DMS153 treated with DMSO at 0.1 percent for 48 hours (cell line): ENCODE results near the gene UCKL1.
"Not testable (repeated sequence)": the region's sequence is repeated elsewhere in the genome, so short reads cannot be mapped to it uniquely, and the experiment has no call there.

Source experiments
- DNase-seq: peaks from one replicate; lab custom pipeline; 2025; ENCODE audit not compliant: unreplicated experiment; lab: John Stamatoyannopoulos, UW

Gene UCKL1

DNA sequence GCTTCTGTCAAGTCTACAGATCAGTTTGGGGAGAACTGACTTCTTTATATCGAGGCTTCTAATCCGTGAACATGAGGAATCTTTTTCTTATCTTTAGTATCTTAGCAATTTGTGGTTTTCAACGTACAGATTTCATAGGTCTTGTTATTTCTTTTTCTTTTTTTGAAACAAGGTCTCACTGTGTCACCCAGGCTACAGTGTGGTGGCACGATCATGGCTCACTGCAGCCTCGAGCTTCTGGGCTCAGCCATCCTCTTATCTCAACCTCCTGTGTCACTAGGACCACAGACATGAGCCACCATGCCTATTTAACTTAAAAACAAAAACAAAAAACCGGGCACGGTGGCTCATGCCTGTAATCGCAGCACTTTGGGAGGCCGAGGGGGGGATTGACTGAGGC, 32.0 kb downstream of the UCKL1 start:
- no peak for DNase-seq

DNA sequence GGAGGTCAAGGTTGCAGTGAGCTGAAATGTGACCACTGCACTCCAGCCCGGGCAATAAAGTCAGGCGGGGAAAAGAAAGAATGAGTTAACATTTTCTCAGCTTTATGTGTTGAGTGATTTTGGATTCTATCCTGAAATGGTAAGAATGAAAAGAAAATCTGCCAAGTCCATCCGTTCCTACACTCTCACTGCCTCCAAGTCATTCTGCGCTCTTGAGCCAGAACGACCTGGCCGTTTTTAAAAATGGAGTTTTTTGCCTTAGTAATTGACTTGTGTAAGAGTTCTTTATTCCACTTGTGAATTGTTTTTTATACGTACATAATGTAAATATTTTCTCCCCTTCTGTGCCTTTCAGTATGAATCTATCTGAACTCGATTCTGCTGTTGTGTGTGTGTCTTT, 32.6 kb downstream of the UCKL1 start:
- no peak for DNase-seq

DNA sequence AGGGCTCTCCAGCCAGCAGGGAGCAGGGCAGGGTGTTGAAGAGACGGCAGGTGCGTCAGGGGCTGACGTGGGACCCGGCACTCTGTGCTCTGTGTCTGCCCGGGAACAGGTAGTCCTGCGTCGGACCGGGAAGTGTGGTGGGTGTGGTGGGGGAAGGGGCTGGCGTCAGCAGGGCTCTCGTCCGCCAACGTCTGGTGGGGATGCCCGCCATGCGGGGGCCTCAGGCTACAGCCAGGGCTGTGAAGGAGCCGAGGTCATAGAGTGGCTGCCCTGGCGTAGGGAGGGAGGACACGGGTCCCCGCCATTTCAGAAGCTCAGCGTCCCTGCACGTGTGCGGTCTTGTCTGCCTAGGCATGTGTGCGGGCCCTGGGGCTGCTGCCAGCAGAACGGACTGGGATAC, 36.0 kb downstream of the UCKL1 start:
- DNase-seq, result no peak

DNA sequence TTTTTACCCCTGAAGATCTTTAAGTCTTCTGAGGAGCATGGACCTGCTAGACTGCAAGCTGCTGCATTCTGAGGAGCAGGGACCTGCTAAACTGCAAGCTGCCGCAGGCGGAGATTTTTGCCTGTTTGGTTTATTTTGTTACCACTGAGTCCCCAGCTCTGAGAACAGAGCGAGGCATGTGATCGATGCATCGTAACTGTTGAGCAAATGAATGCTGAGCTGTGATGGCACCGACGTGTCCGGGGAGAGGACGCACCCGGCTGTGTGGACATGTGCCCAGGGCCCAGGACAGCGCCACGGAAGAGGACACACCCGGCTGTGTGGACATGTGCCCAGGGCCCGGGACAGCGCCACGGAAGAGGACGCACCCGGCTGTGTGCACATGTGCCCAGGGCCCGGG, 37.1 kb downstream of the UCKL1 start:
- DNase-seq, result no peak

DNA sequence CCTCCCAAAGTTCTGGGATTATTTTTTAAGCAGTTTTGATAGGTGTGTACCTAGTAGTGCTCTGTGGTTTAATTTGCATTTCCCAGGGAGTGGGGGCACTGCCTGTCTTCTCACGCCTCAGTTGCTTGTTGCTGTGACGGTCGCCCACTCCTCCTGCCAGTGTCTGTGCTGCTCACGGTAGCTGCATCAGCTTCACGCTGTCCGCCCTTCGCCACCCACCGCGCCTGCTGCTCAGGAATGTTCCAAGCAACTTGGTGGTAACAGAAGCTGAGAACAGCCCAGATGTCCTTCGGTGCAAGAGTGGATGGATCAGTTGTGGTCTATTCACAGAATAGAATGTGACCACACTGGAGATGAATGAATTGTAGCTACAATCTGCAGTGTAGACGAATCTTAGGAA, 38.4 kb downstream of the UCKL1 start:
- DNase-seq, result no peak

DNA sequence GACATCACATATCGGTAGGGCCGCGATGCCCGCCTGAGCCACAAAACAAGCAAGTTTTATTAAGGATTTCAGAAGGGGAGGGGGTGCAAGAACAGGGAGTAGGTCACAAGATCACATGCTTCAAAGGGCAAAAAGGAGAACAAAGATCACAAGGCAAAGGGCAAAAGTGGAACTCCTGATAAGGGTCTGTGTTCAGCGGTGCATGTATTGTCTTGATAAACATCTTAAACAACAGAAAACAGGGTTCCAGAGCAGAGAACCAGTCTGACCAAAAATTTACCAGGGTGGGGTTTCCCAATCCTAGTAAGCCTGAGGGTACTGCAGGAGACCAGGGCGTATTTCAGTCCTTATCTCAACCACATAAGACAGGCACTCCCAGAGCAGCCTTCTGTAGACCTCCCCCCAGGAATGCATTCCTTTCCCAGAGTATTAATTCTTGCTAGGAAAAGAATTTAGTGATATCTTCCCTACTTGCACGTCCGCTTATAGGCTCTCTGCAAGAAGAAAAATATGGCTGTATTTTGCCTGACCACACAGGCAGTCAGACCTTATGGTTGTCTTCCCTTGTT, 39.8 kb downstream of the UCKL1 start:
- not testable (repeated sequence) for DNase-seq

DNA sequence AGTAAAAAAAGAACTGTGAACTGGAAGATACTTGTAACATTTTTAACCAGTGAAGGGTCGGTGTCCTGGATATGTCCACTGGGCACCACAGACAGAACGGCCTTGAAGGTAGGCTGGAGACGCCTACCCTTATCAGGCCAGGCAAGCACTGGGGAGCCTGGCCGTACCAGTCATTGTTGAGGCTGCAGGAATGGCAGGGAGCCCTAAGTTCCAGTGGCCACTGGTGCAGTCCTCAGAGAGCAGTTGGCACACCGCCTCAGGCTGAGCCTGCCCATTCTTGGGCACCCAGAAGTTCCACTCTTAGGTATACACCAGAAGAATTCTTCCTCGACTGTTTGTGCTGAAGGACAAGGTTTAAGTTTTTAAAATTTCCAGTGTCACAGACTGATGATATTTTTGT, 40.7 kb downstream of the UCKL1 start:
- DNase-seq, result no peak

DNA sequence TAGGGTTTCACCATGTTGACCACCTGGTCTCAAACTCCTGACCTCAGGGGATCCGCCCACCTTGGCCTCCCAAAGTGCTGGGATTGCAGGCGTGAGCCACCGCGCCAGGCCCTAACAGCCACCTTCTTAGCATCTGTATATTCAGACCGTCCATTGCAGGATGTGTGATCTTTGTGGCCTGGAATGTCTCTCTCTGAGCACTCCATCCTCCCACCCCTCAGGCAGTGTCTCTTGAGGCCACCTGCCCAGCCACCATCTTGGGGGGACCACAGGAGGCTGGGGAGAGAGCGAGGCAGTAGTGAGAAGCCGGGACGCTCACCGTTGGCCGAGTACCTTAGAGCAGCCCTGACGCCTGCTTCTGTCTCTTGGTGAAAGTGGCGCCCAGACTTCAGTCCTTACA, 42.4 kb downstream of the UCKL1 start:
- DNase-seq, result no peak

DNA sequence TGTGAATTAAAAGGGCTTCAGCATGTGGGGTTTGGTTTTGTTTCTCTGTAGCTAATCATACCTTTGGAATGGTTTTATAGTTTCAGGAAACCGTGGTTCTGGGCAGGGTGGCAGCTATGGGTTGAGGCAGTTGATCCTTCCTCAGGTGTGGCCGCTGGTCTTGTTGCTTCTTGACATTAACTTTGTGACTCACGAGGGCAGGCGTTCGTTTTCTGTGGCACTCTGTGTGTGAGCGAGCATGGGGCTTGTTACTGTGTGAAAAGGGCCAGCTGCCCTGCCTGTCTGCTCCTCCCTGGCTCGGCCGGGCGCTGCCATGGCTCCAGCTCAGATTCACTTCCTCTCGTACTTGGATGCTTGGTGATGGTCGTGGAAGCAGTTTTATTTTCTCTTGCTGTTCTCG, 45.0 kb downstream of the UCKL1 start:
- no peak for DNase-seq

DNA sequence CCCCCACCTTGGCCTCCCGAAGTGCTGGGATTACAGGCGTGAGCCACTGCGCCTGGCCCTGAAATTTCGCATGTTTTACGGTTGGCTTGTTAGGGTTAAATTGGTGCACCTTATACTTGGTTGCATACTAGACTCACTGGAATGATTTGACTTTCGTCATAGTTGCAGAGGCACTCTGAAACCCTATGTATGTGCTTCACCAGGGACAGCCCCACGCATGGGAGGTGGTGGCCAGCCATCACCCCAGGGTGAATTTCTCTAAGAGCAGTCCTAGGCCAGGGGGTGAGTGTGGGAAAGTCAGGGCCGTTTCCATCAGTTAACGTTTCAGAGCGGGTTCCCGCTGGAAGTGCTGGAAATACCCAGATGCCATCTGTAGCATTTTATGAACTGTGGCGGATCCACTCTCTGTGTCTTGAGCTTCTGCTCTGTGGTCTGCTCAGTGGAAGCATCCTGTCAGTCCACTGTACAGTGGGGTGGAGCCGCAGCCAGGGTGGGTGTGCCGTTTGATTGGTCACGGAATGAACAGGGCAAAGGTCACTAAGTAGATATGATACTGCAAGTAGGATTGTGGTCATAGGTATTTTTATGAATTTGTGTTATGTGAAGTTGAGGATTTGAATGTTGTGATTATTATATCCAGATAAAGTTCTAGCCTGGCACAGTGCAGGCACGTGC, 48.1 kb downstream of the UCKL1 start:
- DNase-seq, result no peak

DNA sequence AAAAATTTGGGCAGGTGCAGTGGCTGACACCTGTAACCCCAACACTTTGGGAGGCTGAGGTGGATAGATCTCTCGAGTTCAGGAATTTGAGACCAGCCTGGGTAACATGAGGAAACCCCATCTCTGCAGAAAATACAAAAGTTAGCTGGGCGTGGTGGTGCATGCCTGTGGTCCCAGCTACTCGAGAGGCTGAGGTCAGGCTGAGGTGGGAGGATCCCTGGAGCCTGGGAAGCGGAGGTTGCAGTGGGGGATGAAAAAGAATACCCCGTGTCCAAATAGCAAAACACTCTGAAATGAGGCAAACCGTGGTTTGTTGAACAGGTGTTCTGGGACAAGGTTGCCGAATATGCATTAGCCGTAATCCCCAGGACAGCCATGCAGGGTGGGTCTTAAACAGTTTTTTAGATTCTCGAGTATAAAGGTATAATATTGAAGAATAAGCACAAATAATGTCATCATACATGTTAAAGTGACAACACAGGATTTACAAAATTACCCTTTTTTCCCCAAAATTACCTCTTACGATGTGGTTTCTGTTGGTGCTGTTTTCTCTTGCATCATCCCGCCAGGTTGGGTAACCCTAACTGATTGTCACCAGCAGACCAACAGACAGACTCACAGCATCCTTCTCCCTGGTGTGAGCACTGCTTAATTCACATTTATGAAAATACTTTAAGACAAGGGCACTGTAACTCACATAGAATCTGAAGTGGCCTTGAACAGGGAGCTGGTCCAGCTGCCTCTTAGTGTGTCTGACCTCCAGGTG, 52.2 kb downstream of the UCKL1 start:
- no peak for DNase-seq

DNA sequence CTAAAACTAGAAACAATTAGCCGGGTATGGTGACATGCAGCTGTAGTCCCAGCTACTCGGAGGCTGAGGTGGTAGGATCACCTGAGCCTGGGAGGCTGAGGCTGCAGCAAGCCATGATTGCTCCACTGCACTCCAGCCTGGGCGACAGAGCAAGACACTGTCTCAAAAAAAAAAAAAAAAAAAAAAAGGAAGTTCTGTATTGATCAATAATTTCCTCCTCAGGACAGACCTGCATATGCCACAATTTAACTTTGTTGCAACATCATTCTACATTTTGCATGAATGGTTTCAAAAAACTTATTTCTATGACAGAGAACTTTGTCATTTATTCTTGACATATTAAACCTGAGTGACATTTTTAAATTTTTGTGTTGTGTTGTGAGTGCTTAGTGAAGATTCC, 55.8 kb downstream of the UCKL1 start:
- DNase-seq, result no peak

DNA sequence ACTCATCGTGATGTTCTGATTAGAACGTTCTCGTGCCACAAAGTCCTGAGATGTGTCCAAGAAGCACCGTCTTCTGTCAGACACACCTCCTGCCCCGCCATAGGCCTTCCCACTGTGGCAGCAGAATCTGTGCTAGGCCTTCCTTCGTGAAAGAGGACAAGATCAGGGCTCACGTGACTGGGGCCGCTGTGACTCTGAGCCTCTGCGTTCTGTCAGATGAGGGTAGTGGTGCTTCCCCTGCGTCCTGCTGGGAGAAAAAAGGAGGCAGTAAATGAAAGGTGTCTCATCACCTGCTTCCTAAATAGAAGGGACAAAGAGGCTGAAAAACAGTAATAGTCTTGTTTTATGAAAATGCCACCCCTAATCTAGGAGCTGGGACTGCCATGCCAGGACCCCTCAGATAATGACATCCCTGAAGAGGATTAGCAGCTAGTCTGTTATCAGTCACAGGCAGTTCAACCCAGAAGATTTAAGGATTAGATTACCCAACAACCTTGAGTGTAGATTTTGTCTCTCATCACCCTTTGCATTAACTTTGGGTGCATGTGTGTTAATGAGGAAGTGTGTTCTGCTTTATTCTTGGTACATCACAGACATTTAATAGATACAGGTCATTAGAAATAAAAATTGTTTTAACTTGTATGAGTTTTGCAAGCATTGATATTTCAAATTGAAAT, 57.2 kb downstream of the UCKL1 start:
- no peak for DNase-seq

DNA sequence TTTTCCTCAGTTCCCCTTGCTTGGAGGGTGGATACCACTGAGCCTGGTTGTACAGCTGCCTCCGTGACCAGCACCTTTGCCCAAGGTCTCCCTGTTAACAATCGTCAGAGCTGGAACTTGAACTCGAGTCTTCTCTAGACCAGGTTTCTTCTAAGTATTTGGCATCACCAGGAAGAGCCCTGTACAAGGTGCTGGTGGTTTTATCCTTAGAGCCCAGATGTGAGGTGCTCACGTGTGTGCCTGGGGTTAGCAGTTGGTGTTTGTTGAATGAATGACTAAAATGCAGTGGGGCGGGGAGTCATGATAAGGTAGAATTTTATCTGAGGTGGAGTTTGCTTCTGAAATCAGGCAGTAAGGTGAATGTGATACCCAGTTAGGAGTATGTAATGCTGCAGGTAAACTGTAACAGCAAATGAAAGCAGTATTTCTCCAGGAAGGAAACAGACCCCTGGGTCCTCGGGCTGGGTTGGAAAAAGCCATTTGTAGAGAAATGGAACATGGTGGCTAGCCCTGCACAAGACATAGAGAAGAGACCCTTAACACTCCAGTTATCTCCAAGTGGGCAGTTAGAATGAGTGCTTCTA, 58.1 kb downstream of the UCKL1 start:
- no peak for DNase-seq

DNA sequence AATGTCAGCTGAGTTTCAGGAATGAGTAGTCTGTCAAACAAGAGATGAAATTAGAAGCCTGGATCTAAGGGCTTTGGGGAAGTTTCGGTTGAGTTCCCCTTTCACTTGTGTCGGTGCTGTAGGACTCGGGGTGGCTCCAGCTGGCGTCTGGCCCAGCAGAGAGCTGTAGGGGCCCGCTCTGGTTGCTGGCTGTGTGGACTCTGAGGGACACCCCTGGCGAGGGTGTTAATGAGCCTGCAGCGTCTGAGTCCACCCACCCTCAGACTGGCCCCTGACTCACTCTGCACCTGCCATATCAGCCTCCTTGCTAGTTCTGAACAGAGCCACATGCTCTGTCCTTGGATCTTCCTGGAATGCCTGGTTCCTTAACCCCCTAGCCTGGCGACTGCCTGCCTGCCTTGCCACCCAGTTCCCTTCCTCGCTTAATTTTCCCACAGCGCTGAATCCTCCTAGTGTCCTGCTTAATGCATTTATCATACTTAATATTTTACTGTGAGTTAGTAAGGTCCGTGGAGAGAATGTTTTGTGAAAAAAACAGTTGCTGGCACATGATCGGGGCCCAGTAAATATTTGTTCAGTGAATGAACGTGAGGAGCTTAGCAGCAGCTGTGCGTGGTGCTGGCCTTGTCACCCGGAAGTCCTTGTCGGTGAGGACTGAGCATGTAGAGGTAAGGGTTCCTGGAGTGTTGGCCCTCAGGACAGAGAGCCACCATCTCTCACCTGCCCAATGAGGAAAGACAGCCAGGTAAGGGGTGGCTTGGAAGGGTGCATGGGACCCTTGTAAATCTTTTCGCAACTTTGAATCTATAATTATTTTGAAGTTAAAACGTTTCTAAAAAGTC, 59.7 kb downstream of the UCKL1 start:
- DNase-seq, result peak; percentile 32

DNA sequence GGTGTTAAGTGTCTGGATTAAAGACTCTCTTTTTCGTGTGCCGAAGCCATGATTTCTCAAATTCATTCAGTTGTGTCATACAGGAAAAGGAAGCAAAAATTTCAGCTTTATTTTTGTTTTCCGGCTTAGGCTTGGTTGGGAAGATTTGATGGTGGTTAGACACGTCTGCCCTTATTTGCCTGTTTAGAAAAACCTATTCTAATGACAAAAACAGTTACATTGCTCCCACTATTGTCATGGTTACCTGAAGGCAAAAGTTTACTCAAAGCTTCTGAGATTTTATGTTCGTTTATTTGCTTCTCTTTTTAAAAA, 60.3 kb downstream of the UCKL1 start:
- no peak for DNase-seq

DNA sequence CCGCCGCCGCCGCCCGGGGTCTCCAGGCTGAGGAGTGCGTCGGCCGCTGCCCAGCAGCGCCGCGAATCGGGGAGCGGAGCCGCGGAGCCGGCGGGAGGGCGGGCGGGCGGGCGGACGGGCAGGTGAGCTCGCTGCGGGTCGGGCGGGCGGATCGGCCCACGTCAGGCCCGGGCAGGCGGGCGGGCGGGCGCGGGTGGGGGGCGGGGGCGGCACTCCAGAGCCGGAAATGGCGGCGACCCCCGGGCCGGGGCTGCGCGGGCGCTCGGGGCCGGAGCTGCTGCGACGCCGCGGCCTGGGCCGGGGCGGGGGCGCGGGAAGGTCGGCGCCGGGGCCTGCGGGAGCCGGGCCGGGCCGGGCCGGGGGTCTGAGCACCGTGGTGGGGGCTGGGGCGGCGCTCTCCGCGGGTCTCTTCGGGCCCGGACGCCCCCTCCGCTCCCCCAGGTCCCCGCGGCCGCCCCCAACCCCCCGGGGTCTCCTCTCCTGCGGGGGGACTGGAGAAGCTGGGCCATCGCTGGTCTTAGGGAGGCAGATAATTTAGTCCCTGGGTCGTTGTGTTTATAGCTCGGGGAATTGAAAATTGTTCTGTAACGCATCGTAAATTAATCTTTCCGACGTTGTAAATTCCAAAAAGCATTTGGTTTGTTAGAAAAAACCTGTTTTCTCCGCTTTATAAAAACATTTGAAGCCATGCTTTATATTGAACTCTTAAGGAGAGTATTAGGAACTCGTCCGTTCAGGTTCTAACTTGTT, 60.8 kb downstream of the UCKL1 start:
- DNase-seq, result no peak

DNA sequence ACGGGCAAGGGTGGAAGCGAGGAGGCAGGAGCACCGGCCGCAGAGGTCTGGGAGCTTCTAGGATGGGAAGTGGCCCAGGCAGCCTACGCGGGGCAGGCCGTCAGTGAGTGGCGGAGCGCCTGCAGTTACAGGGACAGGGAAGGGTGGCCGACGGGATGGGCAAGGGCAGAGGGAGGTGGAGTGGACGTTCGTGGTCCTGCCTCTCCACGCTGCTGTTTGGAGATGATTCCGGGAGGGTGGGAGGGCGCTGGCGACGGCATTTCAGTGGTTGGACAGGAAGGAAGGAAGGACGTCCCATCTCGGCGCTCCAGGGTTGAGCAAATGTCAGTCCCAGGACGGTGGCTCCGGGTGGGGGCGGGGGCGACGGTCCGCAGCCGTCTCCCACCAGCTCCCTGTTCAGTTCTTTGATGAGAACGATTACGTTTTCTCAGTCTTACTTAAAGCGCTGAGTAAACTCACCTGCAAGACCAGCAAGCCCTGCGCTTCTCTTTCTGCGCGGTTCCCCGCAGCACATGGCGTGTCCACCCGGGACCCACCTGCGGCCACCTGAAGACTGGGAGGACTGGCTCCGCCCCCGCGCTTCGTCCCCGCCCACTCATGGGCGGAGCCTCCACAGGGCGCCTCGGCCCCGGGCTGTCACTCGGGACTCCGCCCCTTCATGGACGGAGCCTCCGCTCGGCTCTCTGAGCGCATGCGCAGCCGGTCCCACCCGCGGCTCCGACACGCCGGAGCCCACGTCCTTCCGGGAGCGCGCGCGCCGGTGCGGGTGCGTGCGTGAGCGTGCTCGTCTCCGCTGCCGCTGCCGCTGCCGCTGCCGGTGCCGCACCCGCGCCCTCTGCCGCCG, 61.6 kb downstream of the UCKL1 start, which contains the start of gene DNAJC5:
Gene DNAJC5, plus strand, starts transcription at position 769 of the 844 bp plus-strand sequence. CDS start 33,220 bp downstream, outside the sequence.
- DNase-seq, result peak; percentile 91

DNA sequence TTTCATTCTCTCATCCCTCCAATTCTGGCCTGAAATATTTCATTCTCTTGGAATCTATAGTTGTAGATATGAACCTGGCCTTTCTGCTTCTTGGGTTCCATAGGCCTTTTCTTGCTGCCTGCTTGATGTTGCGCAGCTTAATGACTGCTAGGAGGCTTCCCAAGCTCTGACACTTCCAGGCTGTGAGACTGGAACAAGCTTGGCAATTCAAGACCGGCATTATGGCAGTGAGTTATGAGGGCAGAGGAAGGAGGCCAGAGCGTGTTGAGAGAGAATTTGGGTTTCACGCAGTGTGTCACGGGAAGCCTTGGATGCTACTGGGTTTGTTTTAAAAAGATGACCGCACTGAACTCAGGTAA, 62.2 kb downstream of the UCKL1 start:
- no peak for DNase-seq
